T-helper 9 cell (primary cell): ENCODE measurements around the gene PANX2.
"Not testable (repeated sequence)": the region's sequence is repeated elsewhere in the genome, so short reads cannot be mapped to it uniquely, and the experiment has no call there.

Source experiments
- DNase-seq: peaks from one replicate; pipeline ENCODE4 v3.0.0-alpha.2; 2020

The PANX2 gene

DNA sequence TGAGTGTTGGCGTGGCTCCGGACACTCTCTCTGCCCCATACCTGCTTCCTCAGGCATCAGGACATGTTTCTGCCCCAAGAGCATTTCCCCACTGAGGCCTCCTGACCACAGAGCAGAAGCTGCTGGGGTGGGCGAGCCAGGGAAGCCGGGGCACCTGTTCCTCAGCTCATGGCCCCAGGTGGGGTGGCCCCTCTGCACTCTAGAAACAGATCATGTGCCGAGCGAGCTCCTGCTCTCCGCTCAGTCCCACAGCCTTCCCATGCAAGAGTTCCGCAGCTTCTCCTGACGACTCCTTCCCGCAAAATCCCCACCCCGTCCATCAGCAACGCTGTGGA, 22.4 kb upstream of the PANX2 start:
- no peak for DNase-seq

DNA sequence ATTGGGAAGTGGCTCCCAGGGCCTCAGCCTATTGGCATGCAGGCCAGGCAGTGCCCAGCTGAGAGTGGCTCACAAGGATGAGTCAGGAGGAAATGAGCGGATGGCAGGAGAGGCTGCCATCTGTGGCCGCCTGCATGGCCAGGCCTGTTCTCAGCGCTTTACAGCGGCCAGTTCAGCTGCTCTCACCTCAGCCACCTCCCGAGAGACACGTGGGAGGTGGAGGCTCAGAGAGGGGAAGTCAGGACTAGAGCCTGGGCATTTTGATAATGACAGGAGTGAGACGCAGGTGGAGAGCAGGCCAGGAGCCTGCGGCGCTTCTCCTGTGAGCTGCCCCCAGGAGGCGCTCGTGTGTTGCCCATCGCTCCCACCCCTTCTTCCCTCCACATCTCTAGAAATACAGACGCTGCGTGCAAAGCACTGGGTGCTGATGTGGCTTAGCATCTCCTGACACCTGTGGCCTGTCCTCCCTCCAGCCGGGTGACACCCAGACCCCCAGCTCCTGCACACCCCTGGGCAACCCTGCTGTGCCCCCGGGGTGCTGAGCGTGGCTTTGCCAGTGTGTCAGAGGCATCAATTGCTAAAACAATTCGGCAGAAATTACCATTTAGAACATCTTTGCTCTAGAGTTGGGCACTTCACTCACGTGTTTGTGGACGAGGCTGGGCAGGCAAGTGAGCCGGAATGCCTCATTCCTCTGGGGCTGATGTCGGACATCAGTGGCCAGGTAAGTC, 21.4 kb upstream of the PANX2 start:
- DNase-seq, result peak; percentile 69

DNA sequence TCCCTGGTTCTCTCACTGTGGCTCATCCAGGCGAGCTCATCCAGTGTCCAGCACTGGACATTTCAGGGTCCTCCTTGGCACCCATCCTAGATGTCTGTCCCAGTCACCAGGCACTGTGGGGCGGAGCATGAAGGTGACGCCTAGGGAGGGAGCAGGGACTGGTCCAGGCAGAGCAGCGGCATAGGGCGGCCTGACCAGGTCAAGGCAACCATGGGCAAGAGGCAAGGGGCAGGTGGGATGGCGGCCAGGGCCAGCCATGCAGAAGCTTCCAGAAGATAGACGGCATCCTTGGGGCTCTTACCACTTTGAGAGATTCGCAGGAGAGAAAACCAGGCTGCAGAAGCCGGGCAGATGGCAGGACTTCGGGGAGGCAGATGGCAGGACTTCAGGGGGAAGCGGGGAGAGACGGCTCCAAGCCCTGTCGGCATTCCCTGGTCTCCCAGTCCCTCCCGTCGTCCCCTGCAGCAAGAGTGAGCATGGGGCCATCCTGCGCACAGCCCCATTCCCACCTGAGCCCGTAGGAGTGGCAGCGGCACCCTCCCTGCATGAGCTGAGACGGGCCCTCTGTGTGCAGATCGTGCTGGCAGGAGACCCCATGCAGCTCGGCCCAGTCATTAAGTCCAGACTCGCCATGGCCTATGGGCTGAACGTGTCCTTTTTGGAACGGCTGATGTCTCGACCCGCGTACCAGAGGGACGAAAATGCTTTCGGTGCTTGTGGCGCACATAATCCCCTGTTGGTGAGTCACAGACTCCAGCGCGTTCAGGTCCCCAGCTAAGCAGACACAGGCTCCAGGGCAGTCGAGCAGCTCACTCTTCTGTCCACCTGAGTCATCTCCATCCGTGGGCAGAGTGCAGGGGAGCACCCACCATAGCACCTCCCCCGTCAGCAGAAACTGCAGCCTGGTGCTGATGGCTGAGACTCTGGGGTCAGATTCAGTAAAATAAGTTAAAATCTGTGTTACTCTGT, 20.1 kb upstream of the PANX2 start:
- DNase-seq, result no peak

GRCh38 chr22:50151571-50152537, 18.7 kb upstream of the PANX2 start:
- no peak for DNase-seq

DNA sequence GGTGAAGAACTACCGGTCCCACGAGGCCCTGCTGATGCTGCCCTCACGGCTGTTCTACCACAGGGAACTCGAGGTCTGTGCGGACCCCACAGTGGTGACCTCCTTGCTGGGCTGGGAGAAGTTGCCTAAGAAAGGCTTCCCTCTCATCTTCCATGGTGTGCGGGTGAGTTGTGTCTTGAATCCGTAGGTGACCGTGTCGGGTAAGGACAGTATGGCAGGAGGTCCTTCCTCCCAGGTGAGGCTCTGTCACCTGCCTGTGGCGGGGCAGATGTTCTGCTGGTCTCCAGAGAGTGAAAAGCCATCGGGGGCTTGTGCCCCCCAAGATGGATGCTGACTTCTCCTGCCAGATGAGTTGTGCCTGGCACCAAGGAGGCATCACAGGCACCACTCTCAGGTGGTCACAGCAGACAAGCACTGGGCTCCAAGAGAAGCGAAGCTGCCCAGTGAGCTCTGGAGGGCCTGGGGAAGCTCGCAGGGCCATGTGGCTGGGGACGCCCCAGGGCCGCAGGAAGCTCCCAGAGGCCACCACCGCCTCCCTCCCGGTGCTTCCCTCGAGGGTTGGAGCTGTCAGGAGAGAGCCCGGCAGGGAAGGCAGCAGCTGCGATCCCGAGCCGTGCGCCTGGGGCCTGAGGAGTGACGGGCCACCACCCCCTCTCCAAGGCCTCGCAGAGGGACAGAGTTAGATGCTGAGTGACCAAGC, 17.3 kb upstream of the PANX2 start:
- DNase-seq, result no peak

- DNase-seq, result no peak
Measured at GRCh38 chr22:50153756-50154140, 16.8 kb upstream of the PANX2 start.

DNA sequence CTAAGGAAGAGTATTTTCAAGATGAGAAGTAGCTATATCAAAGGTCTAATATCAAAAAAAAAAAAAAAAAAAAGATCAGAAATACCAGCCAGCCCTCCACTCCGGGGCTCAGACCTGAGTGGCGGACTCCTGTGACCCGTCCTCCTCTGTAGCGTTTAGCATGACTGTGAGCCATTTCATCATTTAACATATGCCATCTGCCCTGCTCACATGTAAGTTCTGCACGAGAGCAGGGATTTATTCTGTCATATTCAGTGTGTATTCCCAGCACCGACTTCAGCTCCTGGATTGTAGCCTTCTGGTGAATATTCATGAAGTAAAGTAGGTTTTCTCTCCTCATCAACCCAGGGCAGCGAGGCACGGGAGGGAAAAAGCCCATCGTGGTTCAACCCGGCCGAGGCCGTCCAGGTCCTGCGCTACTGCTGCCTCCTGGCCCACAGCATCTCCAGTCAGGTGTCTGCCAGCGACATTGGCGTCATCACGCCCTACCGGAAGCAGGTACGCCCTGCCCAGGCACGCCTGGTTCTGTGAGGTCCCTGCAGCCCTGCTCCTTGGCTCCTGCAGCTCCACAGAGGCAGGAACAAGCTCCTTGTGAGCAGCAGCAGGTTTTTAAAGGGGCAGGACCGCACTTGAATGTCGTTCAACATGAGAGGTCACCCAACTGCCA, 12.7 kb upstream of the PANX2 start:
- DNase-seq, result no peak

DNA sequence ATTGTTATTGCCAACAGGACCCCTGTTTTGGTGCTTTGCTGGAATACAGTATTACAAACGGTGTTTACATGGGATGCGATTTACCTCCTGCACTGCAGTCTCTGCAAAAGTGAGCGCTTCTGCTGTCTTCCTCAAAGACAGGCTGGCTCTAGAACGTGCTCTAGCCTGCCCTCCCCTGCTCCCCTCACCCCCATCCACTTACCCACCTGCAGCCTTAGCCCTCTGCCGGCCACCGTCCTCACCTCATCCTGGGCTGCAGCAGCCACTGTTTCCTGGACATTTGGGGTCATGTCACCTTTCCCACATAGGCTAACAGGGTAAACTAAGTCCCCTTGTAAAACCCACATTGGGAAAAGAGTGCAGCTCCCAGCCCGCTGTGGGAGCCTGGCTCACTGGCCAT, 9.6 kb upstream of the PANX2 start:
- no peak for DNase-seq

DNA sequence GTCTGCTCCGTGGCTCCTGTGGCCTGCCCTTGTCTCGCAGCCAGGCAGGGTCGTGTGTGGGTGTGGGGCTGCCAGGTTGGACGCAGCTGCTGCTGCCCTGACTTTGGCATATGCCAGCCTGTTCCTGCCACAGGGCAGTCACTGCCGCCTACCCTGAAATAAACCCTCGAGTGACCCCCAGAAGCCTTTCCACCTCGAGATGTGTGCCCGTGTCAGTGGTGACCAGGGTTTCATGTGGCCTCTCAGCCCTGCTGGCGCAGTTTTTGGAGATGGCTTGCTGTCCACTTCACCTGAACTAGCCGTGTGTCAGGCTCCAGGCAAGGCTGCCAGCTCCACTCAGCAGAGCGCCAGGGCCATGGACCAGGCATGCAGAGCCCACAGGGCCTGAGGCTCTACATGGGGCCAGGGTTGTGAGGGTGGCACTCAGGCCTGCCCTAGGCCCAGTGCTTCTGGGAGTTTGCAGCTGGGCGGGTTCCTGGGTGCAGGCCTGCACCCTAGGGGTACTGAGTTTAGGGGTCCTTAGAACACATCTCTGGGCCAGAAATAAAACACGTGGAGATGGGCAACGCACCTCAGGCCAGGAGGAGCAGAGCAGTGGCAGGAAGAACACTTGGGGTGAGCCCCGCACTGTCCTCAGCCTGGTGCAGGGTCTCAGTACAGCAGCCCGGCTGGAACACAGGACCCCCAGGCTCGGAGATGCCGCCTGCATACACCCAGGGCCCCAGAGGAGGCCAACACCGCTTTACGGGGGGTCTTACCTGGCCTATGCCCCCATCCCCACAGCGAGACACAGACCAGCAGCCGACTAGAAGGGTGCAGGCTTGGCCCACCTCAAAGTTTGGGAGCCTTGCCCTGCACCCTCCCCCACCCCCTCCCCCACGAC, 8.8 kb upstream of the PANX2 start:
- no peak for DNase-seq

- DNase-seq, result no peak
Measured at GRCh38 chr22:50162391-50162956, 8.1 kb upstream of the PANX2 start.

DNA sequence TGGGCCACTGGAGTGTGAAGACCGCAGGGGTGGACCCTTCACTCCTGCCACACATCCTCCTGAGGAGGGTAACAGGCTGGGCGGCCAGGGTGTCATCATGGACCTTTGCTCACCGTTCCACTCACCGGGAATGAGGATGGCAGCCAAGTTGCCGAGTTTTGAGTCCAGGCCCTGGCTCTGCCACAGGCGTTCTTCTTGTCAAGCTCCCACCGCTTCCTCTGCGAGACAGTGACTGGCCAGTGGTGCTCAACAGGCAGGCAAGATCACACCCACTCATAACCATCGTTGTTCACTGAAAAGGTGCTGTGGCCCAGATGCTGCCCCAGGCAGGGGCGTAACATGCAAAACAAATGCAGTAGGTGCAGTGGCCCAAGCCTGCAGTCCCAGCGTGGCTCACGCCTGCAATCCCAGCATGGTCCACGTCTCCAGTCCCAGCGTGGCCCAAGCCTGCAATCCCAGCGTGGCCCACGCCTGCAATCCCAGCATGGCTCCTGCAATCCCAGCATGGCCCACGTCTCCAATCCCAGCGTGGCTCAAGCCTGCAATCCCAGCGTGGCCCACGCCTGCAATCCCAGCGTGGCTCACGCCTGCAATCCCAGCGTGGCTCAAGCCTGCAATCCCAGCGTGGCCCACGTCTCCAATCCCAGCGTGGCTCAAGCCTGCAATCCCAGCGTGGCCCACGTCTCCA, 5.0 kb upstream of the PANX2 start:
- DNase-seq, result no peak

- no peak for DNase-seq
Measured at GRCh38 chr22:50167689-50168489, 2.6 kb upstream of the PANX2 start.

- not testable (repeated sequence) for DNase-seq
Measured at GRCh38 chr22:50168490-50169180, 1.9 kb upstream of the PANX2 start.

- no peak for DNase-seq
Measured at GRCh38 chr22:50169181-50169759, 1.3 kb upstream of the PANX2 start.

DNA sequence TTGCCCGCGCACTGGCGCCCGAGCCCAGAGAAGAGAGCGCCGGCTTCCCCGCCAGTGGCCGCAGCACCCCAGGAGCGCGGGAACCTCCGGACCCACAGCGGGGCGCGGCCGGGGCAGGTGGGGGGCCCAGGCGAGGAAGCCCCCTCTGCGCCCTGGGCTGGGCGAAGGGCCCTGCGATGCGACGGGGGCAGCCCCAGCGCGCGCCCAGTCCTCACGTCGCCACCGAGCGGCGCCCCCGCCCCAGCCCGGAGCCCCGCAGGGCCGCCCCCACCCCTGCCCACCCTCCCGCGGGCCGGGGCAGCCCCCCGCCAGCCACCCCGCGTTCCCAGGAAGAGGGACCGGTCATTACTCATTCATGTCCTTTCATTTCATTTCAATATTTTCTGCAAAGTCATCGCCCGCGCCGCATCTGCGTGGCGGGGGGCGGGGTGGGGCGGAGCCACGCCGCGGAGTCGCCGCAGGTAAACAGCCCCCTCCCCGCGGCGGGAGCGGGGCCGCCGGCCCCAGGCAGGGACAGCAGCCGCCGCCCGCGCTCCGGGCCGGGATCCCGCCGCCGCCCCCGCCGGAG, 673 bp upstream of the PANX2 start:
- DNase-seq, result no peak

- DNase-seq, result no peak
Measured at GRCh38 chr22:50171319-50171964, 911 bp downstream of the PANX2 start.

GRCh38 chr22:50171965-50172421, 1.5 kb downstream of the PANX2 start:
- no peak for DNase-seq
